GM19099 (cell line): ENCODE measurements around the gene DISP2.

Source experiments
- POLR2A ChIP-seq: IDR thresholded peaks from 3 replicates; pipeline ENCODE4 v1.6.1; 2011; ENCODE audit warnings: low read depth; ENCODE audit not compliant: insufficient read length; ENCODE audit errors: extremely low read depth

Gene DISP2

GRCh38 chr15:40323239-40323952, 34.6 kb upstream of the DISP2 start, which contains the start of gene INAFM2:
TSS of gene INAFM2 (plus strand) at chr15:40323692. CDS start at chr15:40324056, 364 bp downstream.
- TF ChIP-seq POLR2A, result peak; percentile 41

- TF ChIP-seq POLR2A, result no peak
These were observed 33.8 kb upstream of the DISP2 start for GRCh38 chr15:40323953-40324937.

DNA sequence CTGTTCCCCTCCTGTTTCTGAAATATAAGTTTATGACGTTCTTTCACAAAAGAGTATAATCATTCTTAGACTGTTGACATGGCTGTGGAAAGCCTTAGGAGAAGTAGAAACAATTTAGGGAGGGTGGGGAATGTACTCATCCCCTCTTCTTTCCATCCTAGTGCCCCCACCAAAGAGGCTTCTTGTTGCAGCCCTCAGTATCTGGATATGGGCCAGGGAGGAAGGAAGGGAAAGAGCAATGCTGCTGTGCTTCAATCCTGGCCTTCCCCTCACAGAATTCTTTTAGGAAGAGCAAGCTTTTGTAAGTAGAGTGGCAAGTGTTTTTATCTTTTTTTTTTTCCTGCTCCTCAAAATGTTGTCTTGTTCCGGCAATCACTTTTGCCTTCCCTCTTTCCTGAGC, 32.8 kb upstream of the DISP2 start:
- TF ChIP-seq POLR2A, result no peak

DNA sequence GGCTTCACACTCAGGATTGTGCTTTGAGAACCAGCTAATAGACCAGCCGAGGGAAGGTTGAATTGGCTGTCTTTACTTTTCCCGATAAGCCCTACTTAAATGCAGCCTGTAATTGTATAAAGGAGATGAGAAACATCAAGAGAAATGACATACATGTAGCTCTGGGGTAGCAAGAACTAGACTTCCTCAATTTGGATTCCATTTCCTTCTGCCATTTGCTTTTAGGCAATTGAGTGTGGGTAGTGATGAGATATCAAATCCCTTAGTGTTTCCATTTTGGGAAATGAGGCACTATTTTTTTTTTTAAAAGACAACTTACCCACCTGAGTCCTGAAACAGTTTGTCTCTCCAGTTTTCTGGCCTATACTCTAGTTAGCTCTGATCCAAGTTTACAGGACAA, 32.3 kb upstream of the DISP2 start:
- no peak for TF ChIP-seq POLR2A

DNA sequence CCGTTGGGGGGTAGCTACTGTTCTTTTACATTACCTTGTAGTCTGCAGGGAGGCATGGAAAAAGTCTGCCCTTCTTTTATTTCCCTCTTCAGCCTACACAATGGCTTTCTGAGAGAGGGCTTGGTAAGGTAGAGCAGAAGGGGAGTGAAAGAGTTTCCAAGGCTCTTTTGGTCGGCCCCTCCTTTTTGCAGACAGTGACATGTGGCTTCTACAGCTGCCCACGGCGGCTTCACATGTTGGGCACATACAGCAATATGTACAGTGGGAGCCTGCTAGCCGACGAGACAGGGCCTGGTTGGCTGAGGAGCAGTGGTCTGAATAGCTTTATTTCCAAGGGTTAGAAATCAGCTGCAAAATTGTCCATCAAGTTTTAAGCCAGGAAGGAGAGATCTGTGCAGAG, 30.6 kb upstream of the DISP2 start:
- no peak for TF ChIP-seq POLR2A

- no peak for TF ChIP-seq POLR2A
These were observed 29.8 kb upstream of the DISP2 start for GRCh38 chr15:40328176-40328575.

GRCh38 chr15:40328751-40329150, 29.3 kb upstream of the DISP2 start:
- no peak for TF ChIP-seq POLR2A

- TF ChIP-seq POLR2A, result no peak
These were observed 28.2 kb upstream of the DISP2 start for GRCh38 chr15:40329804-40330203.

DNA sequence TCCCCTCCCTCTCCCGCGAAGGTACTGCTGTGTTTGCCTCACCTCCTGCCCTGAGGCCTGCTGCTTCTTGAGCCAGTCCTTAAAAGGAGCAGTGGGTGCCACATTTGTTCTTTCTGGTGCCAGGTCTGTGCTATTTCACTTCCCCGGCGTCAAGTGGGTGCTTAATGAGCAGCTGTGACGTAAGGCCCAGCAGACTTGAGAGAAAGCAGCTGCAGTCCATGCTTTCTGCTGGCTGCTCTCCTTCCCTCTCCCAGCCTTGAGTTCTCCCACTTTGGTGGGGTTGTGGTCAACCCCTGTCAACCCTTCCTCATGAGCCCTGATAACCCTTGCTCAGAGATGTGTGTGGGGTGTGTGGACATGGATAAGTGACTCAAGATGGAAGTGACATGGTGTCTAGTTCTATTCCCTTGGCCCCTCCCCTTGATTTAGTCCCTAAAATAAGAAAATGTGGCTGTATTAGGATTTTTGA, 27.6 kb upstream of the DISP2 start:
- TF ChIP-seq POLR2A, result no peak

GRCh38 chr15:40331026-40331425, 27.0 kb upstream of the DISP2 start:
- TF ChIP-seq POLR2A, result no peak

DNA sequence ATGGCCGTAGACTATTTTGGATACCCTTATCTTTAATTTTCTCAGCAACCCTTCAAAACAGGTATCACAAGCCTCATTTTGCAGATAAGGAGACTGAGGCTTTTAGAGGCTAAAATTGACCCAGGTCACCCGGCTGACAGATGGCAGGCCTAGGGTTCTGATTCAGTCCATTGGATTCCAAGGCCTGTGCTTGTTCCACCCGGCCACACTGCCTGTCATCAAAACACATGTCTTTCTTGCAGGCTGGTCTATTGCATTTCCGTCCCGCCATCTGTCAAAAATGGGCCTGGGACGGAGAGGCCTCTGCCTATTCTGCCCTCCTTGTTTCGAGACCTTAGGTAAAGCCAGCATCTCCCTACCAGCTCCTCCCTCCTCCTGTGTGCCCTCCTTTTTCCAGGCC, 26.4 kb upstream of the DISP2 start:
- no peak for TF ChIP-seq POLR2A

GRCh38 chr15:40332113-40332781, 25.8 kb upstream of the DISP2 start:
- no peak for TF ChIP-seq POLR2A

DNA sequence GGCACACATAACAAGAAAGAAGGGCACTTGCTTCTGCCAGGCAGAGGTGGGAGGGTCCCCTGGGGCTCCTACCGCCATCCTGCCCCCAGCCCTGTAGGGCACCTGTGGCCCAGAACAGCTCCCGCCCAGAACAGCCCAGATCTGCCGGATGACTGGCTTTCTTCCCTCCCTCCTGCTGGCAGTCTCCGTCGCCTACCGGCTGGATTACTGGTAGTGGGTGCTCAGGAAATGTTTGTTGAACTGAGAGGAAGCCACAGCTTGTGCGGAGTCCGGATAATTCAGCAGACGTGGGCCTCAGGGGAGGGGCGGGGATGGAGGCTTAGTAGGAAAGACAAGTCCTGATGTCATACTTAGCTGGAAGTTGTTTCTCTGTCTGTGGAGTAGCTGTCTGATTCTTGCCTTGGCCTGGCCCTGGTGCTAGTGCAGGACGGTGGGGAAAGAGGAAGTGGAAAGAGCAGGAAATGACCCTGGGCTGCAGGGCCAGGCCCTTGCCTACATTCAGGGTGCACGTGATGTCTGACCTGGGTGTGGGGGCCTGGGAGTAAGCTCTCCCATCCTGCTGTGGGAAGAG, 24.0 kb upstream of the DISP2 start:
- no peak for TF ChIP-seq POLR2A

- no peak for TF ChIP-seq POLR2A
These were observed 23.5 kb upstream of the DISP2 start for GRCh38 chr15:40334541-40334940.
